SK-N-SH treated with all-trans-retinoic acid at 6 μM for 48 hours (cell line): ENCODE results near the gene AOPEP.

ENCODE experiments used
- ATAC-seq: fragments of 200-7000 bp; cut with Tn5 transposase; 3 replicates; pipeline ENCODE4 v1.9.1; 2020; ENCODE audit warnings: mild to moderate bottlenecking, moderate library complexity
- ARNTL ChIP-seq: fragments of 450-650 bp; formaldehyde crosslinking; IDR thresholded peaks from 2 replicates; pipeline ENCODE4 v1.5.0; 2020; ENCODE audit warnings: low read depth, mild to moderate bottlenecking, moderate library complexity, borderline replicate concordance
- BACH2 ChIP-seq: fragments of 250-450 bp; sonication (Bioruptor Pico); IDR thresholded peaks from 2 replicates; pipeline ENCODE4 v1.9.0; 2021; ENCODE audit warnings: mild to moderate bottlenecking, borderline replicate concordance
- CSDC2 ChIP-seq: fragments of 250-450 bp; sonication (Bioruptor Pico); IDR thresholded peaks from 2 replicates; pipeline ENCODE4 v1.5.0; 2020; ENCODE audit warnings: mild to moderate bottlenecking, moderate library complexity
- CSRNP3 ChIP-seq: fragments of 250-450 bp; sonication (Bioruptor Pico); IDR thresholded peaks from 2 replicates; pipeline ENCODE4 v1.5.1; 2021; ENCODE audit warnings: mild to moderate bottlenecking, moderate library complexity
- ESRRG ChIP-seq: fragments of 250-450 bp; sonication (Bioruptor Pico); IDR thresholded peaks from 2 replicates; pipeline ENCODE4 v1.6.1; 2021; ENCODE audit warnings: mild to moderate bottlenecking
- GLIS3 ChIP-seq: fragments of 250-450 bp; sonication (Bioruptor Pico); IDR thresholded peaks from 2 replicates; pipeline ENCODE4 v1.5.0; 2020; ENCODE audit warnings: mild to moderate bottlenecking, moderate library complexity
- ISL1 ChIP-seq: fragments of 250-450 bp; sonication (Bioruptor Pico); IDR thresholded peaks from 2 replicates; pipeline ENCODE4 v2.1.2; 2022; ENCODE audit warnings: mild to moderate bottlenecking, moderate library complexity
- OSR1 ChIP-seq: fragments of 250-450 bp; sonication (Bioruptor Pico); IDR thresholded peaks from 2 replicates; pipeline ENCODE4 v1.8.0; 2022; ENCODE audit warnings: moderate library complexity, mild to moderate bottlenecking, inconsistent platforms
- POU6F1 ChIP-seq: fragments of 250-450 bp; sonication (Bioruptor Pico); IDR thresholded peaks from 2 replicates; pipeline ENCODE4 v1.8.0; 2021; ENCODE audit warnings: low read depth, mild to moderate bottlenecking, moderate library complexity, borderline replicate concordance
- PPARA ChIP-seq: fragments of 250-450 bp; sonication (Bioruptor Pico); IDR thresholded peaks from 2 replicates; pipeline ENCODE4 v1.5.0; 2020; ENCODE audit warnings: mild to moderate bottlenecking, borderline replicate concordance
- RARB ChIP-seq: fragments of 250-450 bp; sonication (Bioruptor Pico); IDR thresholded peaks from 2 replicates; pipeline ENCODE4 v1.8.0; 2021; ENCODE audit warnings: mild to moderate bottlenecking, moderate library complexity
- SNAI2 ChIP-seq: fragments of 250-450 bp; sonication (Bioruptor Pico); IDR thresholded peaks from 2 replicates; pipeline ENCODE4 v1.5.0; 2020; ENCODE audit warnings: mild to moderate bottlenecking, moderate library complexity
- TOX ChIP-seq: fragments of 250-450 bp; sonication (Bioruptor Pico); IDR thresholded peaks from 2 replicates; pipeline ENCODE4 v1.8.0; 2021; ENCODE audit warnings: mild to moderate bottlenecking, moderate library complexity, borderline replicate concordance
- ZC3H10 ChIP-seq: fragments of 250-450 bp; sonication (Bioruptor Pico); IDR thresholded peaks from 2 replicates; pipeline ENCODE4 v1.5.1; 2021; ENCODE audit warnings: mild to moderate bottlenecking, moderate library complexity
- ZFP3 ChIP-seq: fragments of 250-450 bp; sonication (Bioruptor Pico); IDR thresholded peaks from 2 replicates; pipeline ENCODE4 v1.5.0; 2020; ENCODE audit warnings: mild to moderate bottlenecking, moderate library complexity
- ZFP30 ChIP-seq: fragments of 450-650 bp; formaldehyde crosslinking; IDR thresholded peaks from 2 replicates; pipeline ENCODE4 v1.5.0; 2022; ENCODE audit warnings: mild to moderate bottlenecking, moderate library complexity
- ZNF565 ChIP-seq: fragments of 450-650 bp; formaldehyde crosslinking; conservative IDR thresholded peaks from 2 replicates; pipeline ENCODE4 v1.5.0; 2020; ENCODE audit warnings: low read depth, mild to moderate bottlenecking, moderate library complexity
- ZNF70 ChIP-seq: fragments of 450-650 bp; formaldehyde crosslinking; IDR thresholded peaks from 2 replicates; pipeline ENCODE4 v1.5.0; 2020; ENCODE audit warnings: mild to moderate bottlenecking, moderate library complexity
- ZNF8 ChIP-seq: fragments of 450-650 bp; formaldehyde crosslinking; IDR thresholded peaks from 2 replicates; pipeline ENCODE4 v1.5.0; 2020; ENCODE audit warnings: mild to moderate bottlenecking, moderate library complexity
- TF ChIP-seq, protein P1 (sequence below): fragments of 250-450 bp; sonication (Bioruptor Pico); IDR thresholded peaks from 2 replicates; pipeline ENCODE4 v1.5.1; 2020; ENCODE audit warnings: low read depth, mild to moderate bottlenecking, moderate library complexity

The AOPEP gene

DNA sequence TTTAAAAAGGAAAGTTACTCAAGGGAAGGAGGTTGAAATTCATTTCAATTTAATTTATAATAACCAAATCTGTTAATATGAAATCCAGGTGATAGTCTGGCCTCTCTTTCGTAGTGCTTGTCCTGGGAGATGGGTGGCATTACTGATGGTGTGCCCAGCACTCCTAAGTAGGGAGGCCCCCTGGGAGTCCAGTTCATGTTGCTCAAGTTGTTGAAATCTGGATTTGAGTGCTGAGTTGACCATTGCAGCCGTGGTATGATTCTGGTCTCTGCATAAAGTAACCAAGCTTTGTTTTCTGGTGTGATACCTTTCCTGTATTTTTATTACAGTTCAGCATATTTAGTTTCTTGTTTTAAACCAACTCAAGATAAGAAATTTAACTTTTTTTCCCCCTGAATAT lies 303.2 kb downstream of the AOPEP start:
- TF ChIP-seq, protein P1, sequence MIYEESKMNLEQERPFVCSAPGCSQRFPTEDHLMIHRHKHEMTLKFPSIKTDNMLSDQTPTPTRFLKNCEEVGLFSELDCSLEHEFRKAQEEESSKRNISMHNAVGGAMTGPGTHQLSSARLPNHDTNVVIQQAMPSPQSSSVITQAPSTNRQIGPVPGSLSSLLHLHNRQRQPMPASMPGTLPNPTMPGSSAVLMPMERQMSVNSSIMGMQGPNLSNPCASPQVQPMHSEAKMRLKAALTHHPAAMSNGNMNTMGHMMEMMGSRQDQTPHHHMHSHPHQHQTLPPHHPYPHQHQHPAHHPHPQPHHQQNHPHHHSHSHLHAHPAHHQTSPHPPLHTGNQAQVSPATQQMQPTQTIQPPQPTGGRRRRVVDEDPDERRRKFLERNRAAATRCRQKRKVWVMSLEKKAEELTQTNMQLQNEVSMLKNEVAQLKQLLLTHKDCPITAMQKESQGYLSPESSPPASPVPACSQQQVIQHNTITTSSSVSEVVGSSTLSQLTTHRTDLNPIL (CRISPR knock-in tag): no peak
- TF ChIP-seq ZNF70 (CRISPR knock-in tag) (no peak), ZC3H10 (CRISPR knock-in tag) (no peak), GLIS3 (no peak)
- ATAC-seq: no peak

- no peak for ATAC-seq
- TF ChIP-seq, protein P1 (CRISPR knock-in tag): no peak
- TF ChIP-seq ZNF70 (CRISPR knock-in tag): peak; percentile 84
- TF ChIP-seq, all 23 proteins: peak for 1
These were observed 303.8 kb downstream of the AOPEP start for GRCh38 chr9:95030344-95030743.

DNA sequence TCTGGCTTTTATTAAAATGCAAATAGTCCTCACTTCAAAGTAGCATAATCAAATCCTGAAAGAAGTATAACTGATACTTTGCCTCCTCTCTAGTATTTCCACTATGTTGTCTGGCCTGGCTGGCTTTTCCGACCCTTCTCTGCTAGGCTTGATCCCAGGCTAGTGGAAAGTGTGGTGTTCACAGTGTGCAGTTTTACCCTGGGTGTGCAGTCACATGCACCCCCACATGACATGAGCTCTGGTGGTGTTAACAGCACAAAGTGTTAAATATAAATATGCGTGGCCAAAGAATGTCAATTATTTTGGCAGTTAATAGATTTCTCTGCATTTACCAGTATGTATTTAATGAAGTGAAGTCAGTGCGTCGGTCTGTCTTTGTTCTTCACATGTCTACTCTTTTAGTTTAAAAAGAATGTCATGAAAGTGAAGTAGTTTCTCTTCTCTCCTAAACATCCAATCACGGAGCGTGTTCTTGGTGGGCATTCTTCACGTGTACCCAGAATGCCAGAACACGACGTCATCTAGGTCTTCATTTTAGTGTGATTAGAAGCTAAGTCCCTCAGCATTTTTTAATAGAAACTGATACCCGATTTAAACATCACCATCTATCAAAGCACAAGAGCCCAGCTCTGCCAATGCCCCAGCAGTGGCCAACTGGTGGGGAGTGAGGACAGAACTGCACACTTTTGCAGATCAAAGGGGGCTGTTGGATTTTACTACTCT lies 304.6 kb downstream of the AOPEP start:
- no peak for ATAC-seq
- TF ChIP-seq RARB (CRISPR knock-in tag): no peak
- TF ChIP-seq BACH2 (CRISPR knock-in tag): no peak
- no peak for TF ChIP-seq ISL1 (CRISPR knock-in tag)
- TF ChIP-seq, protein P1 (CRISPR knock-in tag): no peak
- TF ChIP-seq CSDC2 (CRISPR knock-in tag): no peak
- TF ChIP-seq OSR1 (CRISPR knock-in tag): no peak
- no peak for TF ChIP-seq ZNF70 (CRISPR knock-in tag)
- no peak for TF ChIP-seq ZC3H10 (CRISPR knock-in tag)
- TF ChIP-seq PPARA (CRISPR knock-in tag): no peak
- no peak for TF ChIP-seq ARNTL (CRISPR knock-in tag)
- no peak for TF ChIP-seq GLIS3
- TF ChIP-seq CSRNP3 (CRISPR knock-in tag): no peak
- TF ChIP-seq SNAI2 (CRISPR knock-in tag): no peak
- no peak for TF ChIP-seq POU6F1
- TF ChIP-seq ZFP3: no peak
- no peak for TF ChIP-seq TOX (CRISPR knock-in tag)
- TF ChIP-seq ESRRG (CRISPR knock-in tag): no peak
- TF ChIP-seq, all 23 proteins: peak for 0

DNA sequence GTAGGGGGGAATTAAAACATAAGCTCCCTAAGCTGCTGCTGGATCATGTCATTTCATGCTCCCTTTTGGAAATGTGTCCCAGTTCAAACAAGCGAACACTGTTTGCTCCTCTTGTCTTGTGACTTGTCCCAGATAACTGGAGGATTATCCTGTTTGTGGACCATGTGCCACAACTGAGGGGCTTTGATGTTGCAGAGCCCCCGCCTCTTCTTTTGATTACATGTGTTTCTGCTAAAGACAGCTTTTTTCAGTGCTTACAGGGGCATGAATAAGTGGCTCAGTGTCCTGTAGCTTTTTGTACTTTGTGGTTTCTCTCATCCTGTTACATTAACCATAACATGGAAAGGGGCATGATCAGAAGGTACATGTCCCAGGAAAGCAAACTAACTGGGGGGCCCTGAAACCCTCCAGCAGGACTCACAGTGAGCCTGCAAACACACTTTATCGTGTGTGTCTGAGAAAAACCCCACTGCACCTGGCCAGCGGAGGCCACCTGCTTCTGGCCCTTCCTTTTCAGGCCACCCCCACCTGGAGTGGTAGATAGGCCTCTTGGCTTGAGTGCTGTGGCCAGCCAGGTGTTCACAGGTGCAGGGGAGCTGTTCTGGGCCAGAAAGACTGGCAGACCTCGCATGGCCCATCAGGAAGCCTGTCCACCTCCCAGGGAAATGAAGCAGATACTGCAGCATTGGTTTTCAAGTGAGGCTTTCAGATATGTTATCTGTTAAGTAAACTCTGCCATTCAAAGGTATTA lies 305.4 kb downstream of the AOPEP start:
- no peak for TF ChIP-seq TOX (CRISPR knock-in tag)
- no peak for TF ChIP-seq ZFP30 (CRISPR knock-in tag)
- no peak for TF ChIP-seq ESRRG (CRISPR knock-in tag)
- TF ChIP-seq ZNF565 (CRISPR knock-in tag): no peak
- no peak for TF ChIP-seq ZC3H10 (CRISPR knock-in tag)
- TF ChIP-seq ZNF8 (CRISPR knock-in tag): no peak
- TF ChIP-seq CSRNP3 (CRISPR knock-in tag): no peak
- TF ChIP-seq SNAI2 (CRISPR knock-in tag): no peak
- TF ChIP-seq POU6F1: no peak
- no peak for TF ChIP-seq ZFP3
- no peak for TF ChIP-seq PPARA (CRISPR knock-in tag)
- no peak for TF ChIP-seq ARNTL (CRISPR knock-in tag)
- no peak for TF ChIP-seq CSDC2 (CRISPR knock-in tag)
- TF ChIP-seq ISL1 (CRISPR knock-in tag): no peak
- ATAC-seq: no peak
